GM18498 (cell line): ENCODE results near the gene PLEKHF1.

Source experiments
- ATAC-seq: cut with Tn5 transposase; IDR thresholded peaks from one replicate; pipeline ENCODE4 v1.9.1; 2021; ENCODE audit warnings: mild to moderate bottlenecking, moderate library complexity; ENCODE audit not compliant: unreplicated experiment

Gene PLEKHF1

DNA sequence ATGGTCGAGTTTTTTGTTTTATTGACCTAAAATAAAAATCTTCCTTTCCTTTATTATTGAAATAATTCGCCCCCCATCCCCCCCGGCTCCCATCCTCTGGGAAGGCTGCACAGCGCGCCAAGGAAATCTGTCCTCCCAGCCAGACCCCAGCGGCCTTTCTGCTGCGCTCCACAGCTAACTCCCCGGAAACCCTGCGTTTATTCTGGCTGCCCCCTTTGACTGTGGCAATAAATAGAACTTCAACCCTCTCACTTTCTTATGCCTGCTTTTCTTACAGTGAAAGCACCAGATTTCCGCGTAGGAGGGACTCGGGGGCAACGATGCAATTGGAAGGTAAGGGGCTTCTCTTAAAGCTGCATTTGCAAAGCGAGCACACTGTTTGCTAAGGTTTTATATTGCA is 59.5 kb downstream of the PLEKHF1 start:
- ATAC-seq: no peak
